ENCODE data around the gene LEO1.

LEO1 gene

DNA sequence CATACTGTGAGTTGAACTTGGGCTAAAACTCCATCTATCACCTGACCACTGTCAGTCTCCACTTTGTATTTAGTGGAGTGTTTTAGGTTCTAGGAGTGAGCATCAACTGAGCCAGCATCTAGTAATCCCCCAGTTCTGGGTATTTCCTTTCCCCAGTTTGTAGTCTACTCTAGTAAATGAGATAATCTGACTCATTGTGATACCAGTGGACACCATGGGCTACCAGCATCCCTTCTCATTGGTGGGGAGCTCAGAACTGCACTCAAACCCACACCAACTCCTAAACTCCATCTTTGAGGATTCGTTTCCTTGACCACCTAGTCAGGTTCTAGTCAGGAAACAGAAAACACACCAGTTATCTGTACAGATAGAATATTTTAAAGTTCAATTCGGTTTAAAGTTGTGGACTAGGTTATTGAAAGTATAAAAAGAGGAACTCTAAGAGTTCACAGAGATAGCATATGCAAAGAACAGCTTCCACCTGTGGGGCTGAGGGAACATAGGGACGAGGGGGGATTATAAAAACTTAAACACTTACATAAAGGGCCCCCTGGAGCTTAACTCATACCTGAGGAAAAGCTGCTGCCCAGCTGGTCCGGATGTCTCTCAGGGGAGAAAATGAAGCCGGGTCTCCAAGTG is 36.0 kb downstream of the LEO1 start:
- in situ Hi-C loops (cut with HindIII; ENCODE audit: low sequenced_read_pairs), result no loop called here

DNA sequence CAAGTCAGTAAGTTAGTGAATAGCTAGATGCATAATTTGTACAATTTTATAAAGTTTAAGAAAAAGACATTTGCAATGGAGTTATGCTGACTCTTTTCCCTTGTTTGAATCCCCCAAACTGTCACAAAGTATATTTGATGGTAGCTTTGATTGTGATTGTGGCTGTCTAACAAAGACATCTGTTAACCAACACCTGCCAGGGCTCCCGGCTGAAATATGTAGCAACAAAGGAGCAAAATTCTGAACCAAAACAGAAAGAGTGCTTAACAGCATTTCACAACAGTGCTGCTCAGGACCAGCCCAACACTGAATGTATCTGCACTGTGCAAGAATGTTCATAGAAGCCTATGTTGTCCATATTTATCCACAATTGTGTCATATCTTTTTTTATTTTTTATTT is 39.4 kb downstream of the LEO1 start:
- in situ Hi-C loops (cut with HindIII; ENCODE audit: low sequenced_read_pairs), result loop anchor here (5.0 kb wide), 1 partner anchor 45 kb away; no protein-coding TSS in a partner anchor

- in situ Hi-C loops (cut with HindIII; ENCODE audit: low sequenced_read_pairs), result loop anchor here (5.0 kb wide), 1 partner anchor 44 kb away; no protein-coding TSS in a partner anchor
Measured at GRCh38 chr15:51931638-51932037, 39.9 kb downstream of the LEO1 start.

GRCh38 chr15:51931016-51931415 is 40.6 kb downstream of the LEO1 start:
- in situ Hi-C loops (cut with HindIII; ENCODE audit: low sequenced_read_pairs), result loop anchor here (5.0 kb wide), 1 partner anchor 44 kb away; no protein-coding TSS in a partner anchor

- in situ Hi-C loops (cut with HindIII; ENCODE audit: low sequenced_read_pairs), result no loop called here
Measured at GRCh38 chr15:51926809-51927208, 44.8 kb downstream of the LEO1 start.

DNA sequence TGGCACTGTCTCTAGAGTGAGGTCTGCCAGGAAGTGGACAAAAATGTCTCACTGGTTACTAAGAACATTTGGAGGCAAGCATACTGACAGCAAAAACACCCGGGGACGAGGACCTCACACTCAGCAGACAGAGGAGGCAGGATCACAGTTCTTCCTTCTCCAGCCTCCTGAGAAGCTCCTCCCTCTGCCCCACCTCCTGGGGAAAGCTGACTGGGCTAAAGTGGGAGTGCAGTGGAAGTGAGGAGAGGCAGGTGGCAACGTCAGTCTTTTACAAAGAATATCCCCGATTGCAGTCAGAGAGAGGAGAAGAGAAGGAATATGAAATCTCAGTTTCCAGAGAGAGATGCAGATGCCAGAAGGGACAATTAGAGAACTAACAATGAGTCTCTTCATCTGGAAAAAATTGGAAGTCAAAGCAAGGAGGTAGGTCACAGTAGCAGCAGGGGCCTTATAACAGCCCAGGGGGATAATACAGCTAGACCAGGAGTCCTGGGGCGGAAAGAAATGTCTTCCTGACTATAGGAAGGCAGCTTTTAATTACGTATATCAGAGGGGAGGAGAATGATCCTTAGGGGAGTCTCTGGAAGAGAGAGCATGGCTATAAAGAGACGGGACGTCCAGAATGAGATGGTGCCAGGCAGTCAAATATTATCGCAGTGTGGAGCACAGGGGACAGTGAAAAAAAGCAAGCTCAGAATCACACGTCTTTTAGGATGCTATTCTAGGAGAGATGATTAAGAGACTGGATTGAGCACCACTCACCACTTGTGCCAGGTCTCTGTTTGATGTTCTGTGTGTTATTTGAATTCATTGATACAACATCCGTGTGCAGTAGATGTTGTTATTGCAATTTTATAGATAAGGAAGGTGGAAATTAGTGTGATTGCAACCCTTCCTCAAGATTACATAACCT is 47.2 kb downstream of the LEO1 start:
- in situ Hi-C loops (cut with HindIII; ENCODE audit: low sequenced_read_pairs), result no loop called here

DNA sequence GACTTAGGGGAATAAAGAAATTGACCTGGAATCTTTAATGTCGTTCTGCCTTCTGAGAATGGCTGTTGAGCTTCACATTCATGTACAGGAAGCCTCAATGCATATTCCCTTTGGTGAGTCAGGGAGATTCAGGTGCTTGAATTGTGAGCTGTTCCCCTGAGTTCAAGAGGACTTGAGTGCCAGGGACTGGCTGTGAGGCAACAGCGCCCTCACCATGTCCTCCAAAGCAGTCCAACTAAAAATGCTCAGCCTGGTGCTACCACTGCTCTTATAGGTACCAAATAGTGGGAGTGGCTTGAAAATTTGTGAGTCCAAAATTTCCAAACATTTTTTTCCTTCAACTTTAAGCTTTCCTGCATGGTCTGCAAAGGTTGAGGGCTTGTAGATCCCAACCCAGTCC is 54.1 kb downstream of the LEO1 start:
- in situ Hi-C loops (cut with HindIII; ENCODE audit: low sequenced_read_pairs), result no loop called here

DNA sequence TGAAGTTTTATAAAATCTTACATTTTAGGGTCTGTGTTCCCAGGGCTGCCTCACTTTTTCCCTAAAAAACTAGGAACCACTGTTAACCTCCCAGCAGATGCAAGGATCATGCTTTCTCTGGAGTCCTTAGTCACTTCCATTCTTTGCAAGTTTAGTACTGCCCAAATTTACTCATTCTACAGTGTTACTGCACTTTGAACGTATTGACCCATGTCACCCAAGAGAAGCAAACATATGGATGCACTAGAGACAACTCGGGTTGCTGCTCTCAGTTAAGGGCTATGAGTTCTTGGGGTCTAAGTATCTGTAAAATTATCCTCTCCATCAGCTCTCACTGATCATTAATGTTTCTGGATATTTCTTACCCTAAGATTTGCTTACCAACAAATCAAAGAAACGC is 59.0 kb downstream of the LEO1 start:
- in situ Hi-C loops (cut with HindIII; ENCODE audit: low sequenced_read_pairs), result no loop called here

- in situ Hi-C loops (cut with HindIII; ENCODE audit: low sequenced_read_pairs), result no loop called here
Measured at GRCh38 chr15:51909584-51909983, 62.0 kb downstream of the LEO1 start.

GRCh38 chr15:51908316-51908715 is 63.3 kb downstream of the LEO1 start:
- in situ Hi-C loops (cut with HindIII; ENCODE audit: low sequenced_read_pairs), result no loop called here

DNA sequence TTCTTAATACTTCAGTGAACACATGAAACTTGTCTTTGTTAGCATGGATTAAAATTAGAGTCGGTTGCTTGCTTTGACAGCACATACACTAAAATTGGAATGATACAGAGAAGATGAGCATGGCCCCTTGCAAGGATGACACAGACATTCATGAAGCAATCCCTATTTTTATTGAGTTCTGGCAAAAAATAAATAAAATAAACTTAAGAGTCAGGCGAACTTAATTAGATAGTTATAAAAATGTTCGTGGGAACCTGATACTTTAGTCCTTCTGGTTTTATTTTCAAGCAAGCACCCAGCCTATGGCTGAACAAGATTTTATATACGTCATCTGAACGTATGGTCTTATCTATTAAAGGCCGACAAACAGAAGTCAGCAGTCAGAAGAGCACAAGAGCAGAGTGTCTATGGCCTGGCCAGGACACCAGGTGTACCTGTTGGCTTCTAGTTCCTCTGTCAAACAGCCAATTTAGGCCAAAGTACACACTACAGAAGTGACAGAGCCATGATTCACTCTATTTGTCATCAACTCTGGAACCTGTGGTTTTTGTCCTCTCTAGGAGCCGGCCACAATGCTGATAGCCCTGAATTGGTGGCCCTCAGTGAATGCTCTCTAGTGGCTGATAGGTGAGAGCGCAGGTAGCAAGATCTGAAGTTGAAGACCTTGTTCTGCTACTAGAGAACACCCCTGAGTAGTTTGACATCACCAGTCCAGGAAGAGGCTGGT is 64.3 kb downstream of the LEO1 start:
- in situ Hi-C loops (cut with HindIII; ENCODE audit: low sequenced_read_pairs), result no loop called here

DNA sequence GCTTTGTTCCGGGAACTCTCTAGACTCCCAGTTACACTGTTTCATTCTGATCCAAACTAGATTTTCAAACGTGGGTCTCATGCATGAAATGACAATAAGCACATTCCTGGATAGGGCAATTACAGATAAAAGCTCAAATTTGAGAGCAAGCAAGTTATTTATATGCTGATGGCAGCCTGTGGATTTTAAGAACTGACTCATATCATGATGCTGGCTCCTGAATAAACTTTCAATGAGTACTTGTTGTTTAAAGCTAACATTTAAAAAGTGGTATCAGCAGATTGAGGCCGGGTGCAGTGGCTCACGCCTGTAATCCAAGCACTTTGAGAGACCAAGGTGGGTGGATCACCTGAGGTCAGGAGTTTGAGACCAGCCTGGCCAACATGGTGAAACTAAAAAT is 66.6 kb downstream of the LEO1 start:
- in situ Hi-C loops (cut with HindIII; ENCODE audit: low sequenced_read_pairs), result no loop called here

DNA sequence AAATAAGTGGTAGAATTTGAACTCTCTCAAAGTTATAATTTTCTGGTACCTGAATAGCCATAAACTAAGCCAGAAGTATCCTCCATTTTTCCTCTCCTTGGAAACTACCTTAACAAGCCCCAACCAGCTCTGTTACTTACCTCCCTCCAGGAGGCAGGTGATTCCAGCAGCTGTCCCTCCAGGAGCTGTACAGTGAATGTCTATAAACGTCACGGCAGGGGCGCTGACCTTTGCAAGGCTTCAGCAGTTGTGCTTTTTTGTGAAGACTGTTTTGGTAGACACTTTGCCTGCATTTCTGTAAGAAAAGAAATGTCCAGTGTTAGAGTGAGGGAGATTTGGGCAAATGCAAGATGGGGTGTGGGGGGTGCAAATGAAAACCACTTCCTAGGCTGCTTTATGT is 67.2 kb downstream of the LEO1 start:
- in situ Hi-C loops (cut with HindIII; ENCODE audit: low sequenced_read_pairs), result no loop called here

DNA sequence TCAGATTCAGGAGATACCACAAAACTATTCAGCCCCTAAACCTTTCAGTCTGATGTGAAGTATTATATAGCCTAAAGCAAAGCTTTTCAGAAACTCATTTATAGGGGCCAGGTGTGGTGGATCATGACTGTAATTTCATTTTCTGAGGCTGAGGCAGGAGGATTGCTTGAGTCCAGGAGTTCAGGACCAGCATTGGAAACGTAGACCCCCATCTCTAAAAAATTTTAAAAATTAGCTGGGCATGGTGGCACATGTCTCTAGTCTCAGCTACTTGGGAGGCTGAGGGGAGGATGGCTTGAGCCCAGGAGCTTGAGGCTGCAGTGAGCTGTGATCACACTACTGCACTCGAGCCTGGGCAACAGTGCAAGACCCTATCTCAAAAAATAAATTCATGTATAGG is 82.1 kb downstream of the LEO1 start:
- in situ Hi-C loops (cut with HindIII; ENCODE audit: low sequenced_read_pairs), result loop anchor here (5.0 kb wide), 1 partner anchor 43 kb away; no protein-coding TSS in a partner anchor

- in situ Hi-C loops (cut with HindIII; ENCODE audit: low sequenced_read_pairs), result loop anchor here (5.0 kb wide), 1 partner anchor 44 kb away; no protein-coding TSS in a partner anchor
Measured at GRCh38 chr15:51888593-51889195, 82.9 kb downstream of the LEO1 start.

Measured in endothelial cell of hepatic sinusoid (primary cell).